ENCODE results near the gene CINP. TPM values are rescaled to one million over a fixed set of nuclear protein-coding genes. Genes with fewer than 3 reads are reported as not detected.

Gene CINP
- total and polyA plus RNA-seq, 12 donors: 38.3 to 92.6 (median 41.7) TPM

DNA sequence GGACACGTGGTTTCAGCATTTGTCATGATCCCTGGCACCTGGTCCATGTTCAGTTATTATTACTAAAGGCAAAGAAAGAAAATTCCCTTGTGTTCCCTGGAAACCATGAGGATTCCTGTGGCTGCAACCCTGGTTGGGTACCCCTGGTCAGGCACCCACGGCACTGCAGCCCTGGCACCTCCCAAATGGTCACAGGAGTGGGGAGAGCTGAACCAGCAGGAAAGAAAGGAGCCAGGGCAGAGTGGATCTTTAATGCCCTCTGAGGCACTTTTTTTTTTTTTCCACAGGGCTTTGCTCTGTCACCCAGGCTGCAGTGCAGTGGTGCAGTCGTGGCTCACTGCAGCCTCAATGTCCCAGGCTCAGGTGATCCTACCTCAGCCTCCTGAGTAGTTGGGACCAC is 17.5 kb downstream of the CINP start:
- H3K36me3 ChIP-seq (replicated peaks in 1 of 2): peaks cover 0 to 76% of the 10 kb centered on the region in 2 donors
- whole genome bisulfite sequencing, 4 donors: 67 to 82% (median 79%) methylated on average over 3 of the region's 3 CpGs
- intact Hi-C loops (cut with DNase I): no loop called here

GRCh38 chr14:102344485-102344884 is 18.2 kb downstream of the CINP start:
- TF ChIP-seq POLR2A (IDR thresholded peaks at IDR 0.05): no peak
- no peak for TF ChIP-seq CTCF (IDR thresholded peaks at IDR 0.05)
- Histone ChIP-seq H3K27ac (no peak overlapping the region), H3K4me1 (replicated peaks in 1 of 2) (no peaks in the 10 kb centered on the region), H3K4me3 (no peak overlapping the region), H3K36me3 (replicated peaks in 1 of 2) (peaks cover 0 to 73% of the 10 kb centered on the region in 2 donors), H3K27me3 (no peaks in the 10 kb centered on the region), H3K9me3 (replicated peaks in 1 of 3) (no peaks in the 10 kb centered on the region)
- DNase-seq: no peak
- intact Hi-C loops (cut with DNase I): no loop called here
- 74 to 91% (median 88%) methylated on average over 5 of the region's 5 CpGs for WGBS, 4 donors

More for the DNA sequence above, 17.5 kb downstream of the CINP start:
- Histone ChIP-seq H3K9me3 (replicated peaks in 1 of 3) (no peaks in the 10 kb centered on the region), H3K27me3 (no peaks in the 10 kb centered on the region), H3K4me3 (no peak overlapping the region), H3K27ac (no peak overlapping the region), H3K4me1 (replicated peaks in 1 of 2) (no peaks in the 10 kb centered on the region)
- TF ChIP-seq CTCF (IDR thresholded peaks at IDR 0.05) (no peak), POLR2A (IDR thresholded peaks at IDR 0.05) (no peak)
- DNase-seq: no peak

DNA sequence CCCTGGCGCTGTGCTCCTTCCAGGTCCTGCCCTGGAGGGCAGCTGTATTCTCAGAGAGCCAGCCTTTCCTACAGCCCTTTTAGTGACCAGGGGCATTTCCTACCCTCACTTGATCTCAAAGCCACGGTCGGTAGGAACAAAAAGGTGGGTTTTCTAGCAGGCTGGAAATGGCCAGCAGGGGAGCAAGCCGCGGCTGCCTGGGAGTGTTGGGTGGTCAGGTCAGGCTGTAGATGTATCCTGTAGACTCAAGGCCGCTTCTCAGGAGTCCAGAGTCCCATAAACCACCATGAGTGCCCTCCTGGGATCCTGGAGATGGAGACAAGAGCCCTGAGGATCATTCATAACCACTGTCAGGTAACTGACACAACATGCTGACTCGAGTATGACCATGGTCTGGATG is 18.6 kb downstream of the CINP start:
- Histone ChIP-seq H3K4me1 (replicated peaks in 1 of 2) (no peaks in the 10 kb centered on the region), H3K36me3 (replicated peaks in 1 of 2) (peaks cover 0 to 72% of the 10 kb centered on the region in 2 donors), H3K9me3 (replicated peaks in 1 of 3) (no peaks in the 10 kb centered on the region), H3K27ac (no peak overlapping the region), H3K4me3 (no peak overlapping the region), H3K27me3 (no peaks in the 10 kb centered on the region)
- WGBS, 4 donors: 88 to 96% (median 92%) methylated on average over 7 of the region's 7 CpGs
- intact Hi-C loops (cut with DNase I): no loop called here
- TF ChIP-seq CTCF (IDR thresholded peaks at IDR 0.05) (no peak), POLR2A (IDR thresholded peaks at IDR 0.05) (no peak)
- no peak for DNase-seq

- Histone ChIP-seq H3K9me3 (replicated peaks in 1 of 3) (no peaks in the 10 kb centered on the region), H3K36me3 (replicated peaks in 1 of 2) (peaks cover 0 to 69% of the 10 kb centered on the region in 2 donors), H3K27me3 (no peaks in the 10 kb centered on the region), H3K4me3 (no peak overlapping the region), H3K4me1 (replicated peaks in 1 of 2) (no peaks in the 10 kb centered on the region), H3K27ac (no peak overlapping the region)
- TF ChIP-seq CTCF (IDR thresholded peaks at IDR 0.05): no peak
- TF ChIP-seq POLR2A (IDR thresholded peaks at IDR 0.05): no peak
- intact Hi-C loops (cut with DNase I): no loop called here
- 90 to 93% (median 91%) methylated on average over 5 of the region's 5 CpGs for WGBS, 4 donors
- DNase-seq: no peak
These were observed 20.5 kb downstream of the CINP start for GRCh38 chr14:102342238-102342637.
